GM04503 (cell line): ENCODE data around the gene GNG7.

Experiments used
- DNase-seq: peaks from one replicate; pipeline ENCODE4 v3.0.0-alpha.2; 2012; ENCODE audit warnings: low read depth

GNG7 gene

DNA sequence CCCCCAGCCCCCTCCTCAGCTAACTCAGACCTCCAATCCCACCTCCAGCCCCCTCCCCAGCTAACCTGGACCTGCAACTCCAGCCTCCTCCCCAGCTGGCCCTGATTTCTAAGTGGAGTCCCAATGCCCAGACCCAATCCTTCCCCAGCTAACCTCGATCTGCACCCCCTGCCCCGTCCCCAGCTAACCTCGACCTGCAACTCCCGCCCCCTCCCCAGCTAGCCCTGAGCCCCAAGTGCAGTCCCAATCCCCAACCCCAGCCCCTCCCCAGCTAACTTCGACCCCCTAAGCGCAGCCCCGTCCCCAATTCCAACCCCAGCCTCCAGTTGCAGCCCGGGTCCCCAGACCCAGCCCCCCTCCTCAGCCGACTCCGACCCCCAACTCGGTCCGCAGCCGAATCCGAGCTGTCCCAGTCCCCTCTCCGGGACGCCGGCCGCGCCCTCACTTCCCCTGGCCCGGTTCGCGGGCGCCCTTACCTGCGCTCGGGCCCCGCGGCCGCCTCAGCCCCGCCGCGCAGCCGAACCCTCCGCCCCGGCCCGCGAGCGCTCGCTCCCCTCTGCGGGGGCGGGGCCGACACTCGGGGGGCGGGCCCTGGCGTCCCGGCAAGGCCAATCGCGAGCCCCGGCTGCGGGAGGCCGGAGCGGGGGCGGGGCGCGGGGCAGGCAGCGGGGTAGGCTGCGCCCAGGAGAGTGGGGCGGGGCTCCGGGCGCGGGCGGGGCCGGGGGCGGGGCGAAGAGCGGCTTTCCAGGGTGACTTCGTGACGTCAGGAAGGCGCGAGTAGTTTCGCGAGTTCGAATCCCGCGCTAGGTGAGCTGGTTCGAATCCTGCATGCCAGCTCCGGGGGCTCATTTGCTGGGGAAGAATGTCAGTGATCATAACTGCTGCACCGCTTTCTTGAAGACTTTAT lies at the start of gene GNG7:
Gene GNG7, minus strand, starts transcription at position 525 of the 907 bp plus-strand sequence. CDS start 182,006 bp downstream, outside the sequence.
- no peak for DNase-seq

DNA sequence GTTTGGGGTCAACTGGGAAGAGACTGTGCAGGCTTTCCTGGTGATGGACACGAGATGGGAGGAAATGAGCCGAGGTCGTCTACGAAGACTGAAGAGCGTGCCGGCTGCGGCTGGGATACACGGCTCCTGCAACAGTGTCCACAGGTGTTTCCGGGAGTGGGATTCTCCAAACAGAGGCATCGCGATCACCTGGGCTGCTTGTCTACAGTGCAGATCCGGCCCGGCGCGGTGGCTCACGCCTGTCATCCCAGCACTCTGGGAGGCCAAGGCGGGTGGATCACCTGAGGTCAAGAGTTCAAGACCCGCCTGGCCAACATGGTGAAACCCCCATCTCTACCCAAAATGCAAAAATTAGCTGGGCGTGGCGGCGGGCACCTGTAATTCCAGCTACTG lies 48.9 kb upstream of the GNG7 start:
- no peak for DNase-seq

DNA sequence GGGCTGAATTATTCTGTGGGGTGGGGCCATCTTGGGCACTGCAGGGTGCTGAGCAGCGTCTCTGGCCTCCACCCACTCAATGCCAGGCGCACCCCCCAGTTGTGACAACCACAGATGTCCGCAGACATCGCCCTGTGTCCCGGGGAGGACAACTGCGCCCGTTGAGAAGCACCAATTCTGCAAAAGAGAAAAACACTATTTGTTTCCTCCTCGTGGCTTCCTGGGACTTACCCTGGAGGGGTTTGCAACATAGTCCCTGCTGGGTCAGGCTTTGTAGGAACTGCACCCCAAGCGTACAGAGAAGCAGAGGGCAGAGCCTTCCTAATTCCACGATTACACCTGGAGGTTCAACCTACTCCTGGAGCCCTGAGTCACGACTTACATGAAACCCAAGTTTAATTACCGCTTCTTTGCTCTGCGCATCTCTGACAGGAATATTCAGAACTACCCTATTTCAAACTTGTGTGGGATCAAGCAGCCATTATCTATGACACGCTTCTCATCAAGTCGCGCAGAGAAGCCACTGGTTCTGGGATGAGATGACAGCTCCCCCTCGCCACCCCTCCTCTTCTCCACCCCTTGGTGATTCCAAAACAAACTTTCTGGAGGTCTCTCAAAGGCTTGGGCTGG lies 48.4 kb upstream of the GNG7 start:
- no peak for DNase-seq

DNA sequence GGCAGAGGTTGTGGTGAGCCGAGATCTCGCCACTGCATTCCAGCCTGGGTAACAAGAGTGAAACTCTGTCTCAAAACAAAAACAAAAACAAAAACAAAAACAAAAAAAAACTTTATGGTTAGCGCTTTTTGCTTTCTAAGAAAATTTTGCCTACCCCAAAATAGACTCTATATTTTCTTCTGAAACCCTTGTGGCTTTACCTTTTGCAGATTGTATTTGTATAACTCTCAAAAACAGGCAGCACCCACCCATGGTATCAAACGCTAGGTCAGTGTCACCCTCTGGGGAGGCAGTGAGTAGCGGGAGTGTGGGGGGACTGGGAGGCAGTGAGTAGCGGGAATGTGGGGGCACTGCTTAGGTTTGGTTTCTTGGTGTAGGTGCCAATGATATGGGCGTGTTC lies 44.9 kb upstream of the GNG7 start:
- DNase-seq: no peak

GRCh38 chr19:2744113-2744512 lies 41.6 kb upstream of the GNG7 start:
- DNase-seq: no peak

DNA sequence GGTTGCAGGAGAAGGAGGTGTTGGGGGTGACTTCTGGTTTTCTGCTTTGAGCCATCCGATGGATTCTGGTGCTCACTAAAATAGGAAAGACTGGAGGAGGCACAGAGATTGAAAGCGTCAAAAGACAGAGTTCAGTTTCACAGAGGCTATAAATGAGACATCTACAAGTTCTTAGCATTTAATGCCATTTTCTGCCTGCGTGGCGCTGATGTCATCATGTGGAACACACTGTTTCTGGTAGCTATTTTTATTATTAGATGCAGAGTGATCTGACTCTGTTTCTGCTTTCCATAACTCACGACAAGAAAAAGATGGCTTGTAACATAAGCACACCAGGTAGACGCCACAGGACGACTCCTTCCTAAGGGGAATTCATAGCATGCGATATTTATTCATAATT lies 40.6 kb upstream of the GNG7 start:
- DNase-seq: no peak

DNA sequence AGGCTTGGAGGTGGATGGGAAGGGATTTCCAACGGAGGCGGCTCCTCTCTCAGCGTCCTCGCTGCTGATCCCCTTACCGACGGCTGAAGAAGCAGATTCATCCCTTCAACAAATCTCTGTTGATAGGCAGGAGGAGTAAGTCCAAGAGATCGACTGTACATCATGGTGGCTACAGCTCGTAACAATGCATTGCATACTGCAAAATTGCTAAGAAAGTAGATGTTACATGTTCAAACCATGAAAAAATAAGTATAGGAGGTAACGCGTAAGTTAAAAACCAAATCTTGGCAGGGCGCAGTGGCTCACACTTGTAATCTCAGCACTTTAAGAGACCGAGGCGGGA lies 37.8 kb upstream of the GNG7 start:
- DNase-seq: no peak

DNA sequence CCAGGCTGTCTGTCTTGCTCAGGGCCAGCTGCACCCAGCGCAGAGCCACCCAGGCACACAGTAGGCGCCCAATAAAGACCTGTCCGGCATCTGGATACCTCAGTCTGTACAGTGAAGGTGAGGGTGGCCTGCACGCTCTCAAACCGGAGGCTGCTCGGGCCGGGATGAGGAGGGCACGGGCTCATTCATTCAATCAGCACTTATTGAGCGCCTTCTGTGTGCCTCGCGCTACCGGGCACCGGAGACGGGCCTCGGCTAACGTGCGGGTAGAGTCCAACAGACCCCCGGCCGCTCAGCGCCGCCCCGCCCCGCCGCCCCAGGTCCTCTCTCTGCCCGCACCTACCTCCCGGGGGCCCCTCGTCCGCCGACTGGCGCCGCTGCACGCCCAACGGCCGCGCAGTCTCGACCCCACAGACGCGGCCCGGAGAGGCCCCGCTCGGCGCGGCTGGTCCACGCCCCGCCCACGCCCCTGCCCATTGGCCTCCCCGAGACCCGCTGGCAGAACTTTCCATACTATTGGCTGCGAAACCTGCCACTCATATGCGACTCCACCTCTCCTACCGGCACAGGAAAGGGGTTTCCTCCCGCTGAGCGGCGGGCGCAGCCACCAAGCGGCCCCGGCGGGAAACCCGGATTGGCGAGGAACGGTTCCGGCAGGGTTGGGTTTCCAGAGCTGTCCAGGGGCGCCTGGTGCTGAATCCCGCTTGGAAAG lies 37.3 kb upstream of the GNG7 start, which contains the start of gene SLC39A3:
Gene SLC39A3, minus strand, starts transcription at position 416 of the 712 bp plus-strand sequence. CDS start 2,760 bp downstream, outside the sequence.
- DNase-seq: peak; percentile 84

GRCh38 chr19:2736550-2737190 lies 34.2 kb upstream of the GNG7 start:
- no peak for DNase-seq

- DNase-seq: no peak
Measured at GRCh38 chr19:2735374-2735773, 32.9 kb upstream of the GNG7 start.

- no peak for DNase-seq
Measured at GRCh38 chr19:2734589-2735288, 32.2 kb upstream of the GNG7 start.

GRCh38 chr19:2733930-2734588 lies 31.6 kb upstream of the GNG7 start:
- no peak for DNase-seq

DNA sequence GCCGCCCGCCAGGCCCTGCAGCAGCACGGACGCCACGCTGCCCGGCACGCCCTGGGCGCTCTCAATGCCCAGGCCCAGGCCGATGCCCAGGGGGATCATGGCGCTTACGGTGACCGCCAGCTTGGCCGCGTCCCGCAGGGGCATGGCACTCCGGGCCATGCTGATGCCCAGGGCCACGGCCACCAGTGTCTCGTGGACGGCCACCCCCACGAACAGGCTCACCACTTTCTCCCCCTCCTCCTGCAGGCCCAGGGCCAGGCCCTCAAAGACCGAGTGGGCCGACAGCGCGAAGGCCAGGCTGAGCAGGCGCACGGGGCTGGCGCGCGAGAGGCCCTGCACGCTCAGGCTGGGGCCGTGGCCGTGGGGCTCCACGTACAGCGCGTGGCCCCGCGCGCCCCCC lies 30.4 kb upstream of the GNG7 start:
- DNase-seq: no peak

DNA sequence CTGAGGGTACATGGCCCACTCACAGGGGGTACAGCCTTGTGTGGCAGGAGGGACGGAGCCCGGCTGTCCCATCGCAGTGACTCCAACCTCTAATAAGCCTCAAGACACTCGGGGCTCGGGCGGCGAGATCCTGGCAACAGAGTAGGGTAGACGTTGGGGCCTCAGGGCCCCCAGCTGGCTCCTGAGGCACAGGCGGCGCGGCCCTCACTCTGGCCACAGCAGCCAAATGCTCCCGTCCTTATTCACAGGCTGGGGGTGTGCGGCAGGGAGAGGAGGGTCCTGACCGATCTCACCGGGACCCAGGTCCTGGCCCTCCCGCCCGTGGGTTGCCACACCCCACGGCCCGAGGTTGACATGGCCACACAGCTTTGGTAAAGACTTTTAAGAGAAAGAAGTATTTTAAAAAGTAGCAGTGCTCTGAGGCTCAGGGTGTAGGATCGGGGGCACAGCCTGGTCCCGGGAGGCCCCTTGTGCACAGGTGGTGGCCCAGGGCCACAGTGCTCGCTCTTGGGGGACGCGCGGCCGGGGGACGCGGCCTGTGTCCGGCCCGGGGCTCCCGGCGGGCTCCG lies 29.7 kb upstream of the GNG7 start:
- no peak for DNase-seq

GRCh38 chr19:2731181-2731995 lies 28.9 kb upstream of the GNG7 start:
- no peak for DNase-seq

DNA sequence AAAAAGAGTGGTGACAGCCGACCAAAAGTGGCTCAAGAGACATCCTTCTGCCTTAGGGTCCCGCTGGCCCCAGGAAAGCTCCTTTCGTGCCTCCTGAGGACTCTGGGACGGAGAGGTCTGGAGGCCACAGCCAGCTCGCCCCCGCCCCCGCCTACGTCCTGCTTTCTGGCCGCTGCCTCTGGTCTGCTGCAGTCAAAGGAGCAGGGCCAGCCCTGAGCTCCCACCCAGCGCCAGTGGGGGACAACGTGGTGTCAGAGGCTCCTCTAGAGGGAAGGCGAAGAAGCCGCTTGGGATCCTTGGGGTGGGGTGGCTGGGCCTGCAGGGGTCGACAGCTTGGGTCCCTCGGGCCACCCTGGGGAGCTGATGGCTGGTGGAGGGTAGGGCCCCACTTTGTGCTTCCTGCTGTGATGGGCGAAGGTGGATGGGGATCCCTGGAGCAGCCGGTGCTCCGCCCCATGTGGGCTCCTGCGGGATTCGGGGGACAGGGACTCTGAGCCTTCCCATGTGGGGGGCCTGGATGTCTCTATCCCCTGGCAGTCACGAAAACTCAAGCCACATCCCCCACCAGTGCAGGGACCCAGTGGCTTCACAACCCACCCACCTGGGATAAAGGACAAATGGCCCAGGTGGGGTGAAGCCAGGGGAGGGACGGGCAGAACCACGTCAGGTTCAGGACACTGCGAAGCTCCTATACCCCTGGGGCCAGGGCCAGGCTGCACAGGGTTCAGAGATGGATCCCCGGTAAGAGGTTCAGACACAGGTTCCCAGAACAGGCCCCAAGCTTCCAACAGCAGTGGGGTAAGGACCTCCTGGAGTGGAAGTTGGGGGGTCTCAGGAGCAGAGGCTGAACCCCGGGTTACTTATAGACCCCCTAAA lies 27.7 kb upstream of the GNG7 start:
- DNase-seq: no peak

DNA sequence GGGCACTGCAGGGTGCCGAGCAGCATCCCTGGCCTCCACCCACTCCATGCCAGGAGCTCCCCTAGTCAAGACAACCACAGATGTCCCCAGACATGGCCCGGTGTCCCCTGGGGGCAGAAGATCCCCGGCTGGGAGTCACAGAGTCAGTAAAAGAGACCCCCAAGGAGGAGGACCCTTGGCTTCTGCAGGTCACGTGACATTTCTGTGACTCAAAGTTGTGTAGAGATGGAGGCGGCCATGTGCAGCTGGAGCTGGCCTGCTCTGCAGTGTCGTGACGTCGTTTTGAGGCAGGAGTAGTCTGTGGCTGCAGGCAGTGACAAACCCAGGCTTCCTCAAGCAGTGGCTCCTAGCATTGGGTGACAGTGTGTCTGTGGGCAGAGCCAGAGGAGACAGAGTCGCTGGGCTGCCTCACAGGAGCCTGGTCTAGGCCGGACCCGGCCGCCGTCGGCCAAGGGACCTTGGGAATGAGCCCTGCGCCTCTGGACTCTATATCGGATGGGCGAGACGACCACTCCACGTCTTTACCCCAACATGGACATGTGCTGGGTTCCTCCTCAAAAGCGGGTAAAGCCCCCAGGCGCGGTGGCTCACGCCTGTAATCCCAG lies 26.4 kb upstream of the GNG7 start:
- no peak for DNase-seq

DNA sequence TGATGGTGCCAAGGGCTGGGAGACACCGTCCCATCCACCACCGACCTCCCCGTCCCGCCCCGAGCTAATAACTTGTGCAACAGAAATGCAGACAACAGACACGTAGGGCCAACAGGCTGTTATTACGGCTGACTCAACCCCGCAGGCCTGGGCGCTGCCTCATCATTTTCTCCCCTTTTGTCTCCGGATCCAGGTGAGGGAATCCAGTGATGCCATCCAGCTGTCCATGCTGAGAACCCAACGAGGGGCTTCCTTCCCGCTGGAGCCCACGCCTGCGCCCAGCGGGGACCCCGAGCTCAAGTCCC lies 25.1 kb upstream of the GNG7 start:
- DNase-seq: no peak
